Measurements from ENCODE around the gene CA10. TPM values are rescaled to one million over a fixed set of nuclear protein-coding genes. Genes with fewer than 3 reads are reported as not detected.

Gene CA10
- total RNA-seq, 1 experiment from 2014 or later = 0.46 TPM

DNA sequence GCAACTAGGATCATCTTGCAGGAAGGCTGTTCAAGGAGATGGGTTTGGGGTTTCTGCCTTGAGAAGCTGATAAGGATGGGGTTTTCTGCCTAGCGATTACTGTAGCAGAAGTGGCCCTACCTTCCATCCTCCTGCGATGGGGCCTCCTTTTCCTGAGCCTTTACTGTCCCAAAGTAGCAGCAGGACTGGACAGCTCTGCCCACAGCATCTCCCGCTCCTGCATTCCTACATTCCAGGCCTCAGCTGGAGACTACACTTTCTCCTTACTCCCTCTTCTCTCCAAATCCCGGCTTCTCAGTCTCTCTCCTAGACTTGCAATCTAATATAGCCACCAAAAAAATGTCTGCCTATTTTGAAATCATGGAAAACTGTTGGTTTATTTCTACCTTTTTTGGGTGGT, 355.4 kb downstream of the CA10 start:
- no peak overlapping the region for H3K27ac Mint-ChIP-seq
- Histone ChIP-seq H3K4me2 (ENCODE audit: insufficient read depth, insufficient read length, low read length) (no peak overlapping the region), H3K9ac (ENCODE audit: extremely low read depth, insufficient read length, low read length) (no peak overlapping the region), H3K56ac (ENCODE audit: insufficient read length, low read depth, low read length) (no peak overlapping the region), H3K27me3 (ENCODE audit: insufficient read depth, low read length) (no peaks in the 10 kb centered on the region), H2BK15ac (ENCODE audit: low read depth, low read length) (no peak overlapping the region), H2BK5ac (ENCODE audit: insufficient read length, low read length) (no peak overlapping the region), H2AFZ (ENCODE audit: low read length) (no peak overlapping the region), H2BK120ac (ENCODE audit: low read depth, low read length, poor library complexity, severe bottlenecking) (no peak overlapping the region), H4K8ac (replicated peaks; ENCODE audit: insufficient read length, low read depth, low read length) (no peak overlapping the region), H3K18ac (ENCODE audit: insufficient read length, low read depth, low read length) (no peak overlapping the region), H4K5ac (ENCODE audit: insufficient read length, low read depth, low read length) (no peak overlapping the region), H3K14ac (ENCODE audit: insufficient read depth, low read length) (no peak overlapping the region), H4K91ac (ENCODE audit: insufficient read length, low read depth, low read length) (no peak overlapping the region), H3K4me1 (ENCODE audit: insufficient read depth, low read length) (no peaks in the 10 kb centered on the region), H3K27ac (ENCODE audit: insufficient read length, low read depth, low read length) (no peak overlapping the region), H2BK20ac (ENCODE audit: low read depth, low read length, poor library complexity, severe bottlenecking) (no peak overlapping the region), H2BK12ac (ENCODE audit: insufficient read length, low read depth, low read length) (no peak overlapping the region), H4K20me1 (ENCODE audit: control insufficient read depth, insufficient read depth, insufficient read length) (no peaks in the 10 kb centered on the region), H3T11ph (ENCODE audit: low read length) (no peak overlapping the region), H3K4ac (ENCODE audit: low read depth, low read length) (no peak overlapping the region), H2AK5ac (ENCODE audit: insufficient read length, low read length) (no peak overlapping the region), H3K79me1 (ENCODE audit: insufficient read depth, low read depth, low read length, poor library complexity, severe bottlenecking) (no peaks in the 10 kb centered on the region), H3K79me2 (ENCODE audit: insufficient read depth, low read length) (no peaks in the 10 kb centered on the region), H3K9me3 (ENCODE audit: control insufficient read depth, low read depth, low read length) (no peaks in the 10 kb centered on the region), H3K23ac (ENCODE audit: insufficient read length, low read depth, low read length) (no peak overlapping the region), H3K23me2 (ENCODE audit: insufficient read length, low read depth, low read length, poor library complexity, severe bottlenecking) (no peaks in the 10 kb centered on the region)
- TF ChIP-seq, protein P1, sequence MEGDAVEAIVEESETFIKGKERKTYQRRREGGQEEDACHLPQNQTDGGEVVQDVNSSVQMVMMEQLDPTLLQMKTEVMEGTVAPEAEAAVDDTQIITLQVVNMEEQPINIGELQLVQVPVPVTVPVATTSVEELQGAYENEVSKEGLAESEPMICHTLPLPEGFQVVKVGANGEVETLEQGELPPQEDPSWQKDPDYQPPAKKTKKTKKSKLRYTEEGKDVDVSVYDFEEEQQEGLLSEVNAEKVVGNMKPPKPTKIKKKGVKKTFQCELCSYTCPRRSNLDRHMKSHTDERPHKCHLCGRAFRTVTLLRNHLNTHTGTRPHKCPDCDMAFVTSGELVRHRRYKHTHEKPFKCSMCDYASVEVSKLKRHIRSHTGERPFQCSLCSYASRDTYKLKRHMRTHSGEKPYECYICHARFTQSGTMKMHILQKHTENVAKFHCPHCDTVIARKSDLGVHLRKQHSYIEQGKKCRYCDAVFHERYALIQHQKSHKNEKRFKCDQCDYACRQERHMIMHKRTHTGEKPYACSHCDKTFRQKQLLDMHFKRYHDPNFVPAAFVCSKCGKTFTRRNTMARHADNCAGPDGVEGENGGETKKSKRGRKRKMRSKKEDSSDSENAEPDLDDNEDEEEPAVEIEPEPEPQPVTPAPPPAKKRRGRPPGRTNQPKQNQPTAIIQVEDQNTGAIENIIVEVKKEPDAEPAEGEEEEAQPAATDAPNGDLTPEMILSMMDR (conservative IDR thresholded peaks at IDR 0.05) = no peak
- no peak for DNase-seq
- H3K4me3 Mint-ChIP-seq = no peak overlapping the region
- WGBS (ENCODE audit: extremely low coverage, insufficient read length, low lambda C conversion rate) = no CpG with 5 or more reads among the region's 4 CpGs
- no peaks in the 10 kb centered on the region for H3K4me1 Mint-ChIP-seq
- peaks cover 6% of the 10 kb centered on the region for H3K27me3 Mint-ChIP-seq (ENCODE audit: low read depth)
- no peaks in the 10 kb centered on the region for H3K36me3 Mint-ChIP-seq (ENCODE audit: insufficient read depth in 1 of 3, low read depth in 3 of 3)
- no peaks in the 10 kb centered on the region for H3K9me3 Mint-ChIP-seq

All from H9 (cell line).